IMR-90 (cell line): ENCODE measurements around the gene STAC2. TPM values are rescaled to one million over a fixed set of nuclear protein-coding genes. Genes with fewer than 3 reads are reported as not detected.

Experiments
- ATAC-seq: fragments of 200-7000 bp; cut with Tn5 transposase; 2 replicates; pipeline ENCODE4 v1.9.1; 2020; ENCODE audit warnings: low read depth, mild to moderate bottlenecking, moderate library complexity
- BruUV-seq: library from RNA; stranded (reverse); fragments of 400-500 nt; replicated peaks from 2 replicates; lab custom pipeline; 2021; lab: Mats Ljungman, UMichigan
- CTCF ChIA-PET: fragments of 300-600 bp; formaldehyde crosslinking; extraction: SDS; loops from one replicate; lab custom pipeline; 2021; ENCODE audit warnings: antibody characterized with exemption; lab: Yijun Ruan, JAX
- POLR2A ChIA-PET: fragments of 300-600 bp; sonication (Branson Sonifier 250); formaldehyde crosslinking; loops from one replicate; lab custom pipeline; 2022; ENCODE audit warnings: antibody characterized with exemption; ENCODE audit not compliant: unreplicated experiment; lab: Charles Lee
- DNase-seq: peaks from one replicate; pipeline ENCODE4 v3.0.0; 2013
- H2AFZ ChIP-seq: replicated peaks from 2 replicates; pipeline ENCODE3; 2013; ENCODE audit warnings: low read length, mild to moderate bottlenecking; ENCODE audit not compliant: poor library complexity
- H2AK5ac ChIP-seq: 2 replicates; pipeline ENCODE4 v1.6.1; 2013; ENCODE audit warnings: low read depth, low read length, inconsistent platforms
- H2AK9ac ChIP-seq: replicated peaks from 2 replicates; pipeline ENCODE3; 2013; ENCODE audit warnings: mild to moderate bottlenecking, low read depth, low read length, moderate library complexity; ENCODE audit not compliant: poor library complexity
- H2BK120ac ChIP-seq: 2 replicates; pipeline ENCODE4 v1.6.1; 2013; ENCODE audit warnings: low read depth, low read length, inconsistent platforms
- H2BK15ac ChIP-seq: 3 replicates; pipeline ENCODE4 v1.6.1; 2013; ENCODE audit warnings: low read depth, low read length, inconsistent platforms
- H2BK20ac ChIP-seq: 2 replicates; pipeline ENCODE4 v1.6.1; 2013; ENCODE audit warnings: low read depth, mild to moderate bottlenecking, inconsistent platforms, low read length, moderate library complexity
- H2BK5ac ChIP-seq: 2 replicates; pipeline ENCODE4 v1.6.1; 2013; ENCODE audit warnings: mild to moderate bottlenecking, low read depth, low read length, inconsistent platforms; ENCODE audit not compliant: poor library complexity, severe bottlenecking
- H3K14ac ChIP-seq: replicated peaks from 2 replicates; pipeline ENCODE4 v1.6.1; 2013; ENCODE audit warnings: low read depth, low read length, inconsistent platforms
- H3K18ac ChIP-seq: 2 replicates; pipeline ENCODE4 v1.6.1; 2013; ENCODE audit warnings: low read depth, low read length, control low read depth
- H3K23ac ChIP-seq: 2 replicates; pipeline ENCODE4 v1.6.1; 2013; ENCODE audit warnings: low read depth, low read length, inconsistent platforms
- H3K27ac ChIP-seq: 2 replicates; pipeline ENCODE4 v1.5.1; 2013; ENCODE audit warnings: mild to moderate bottlenecking, control low read depth, low read length; ENCODE audit not compliant: insufficient read depth
- H3K27me3 ChIP-seq: 2 replicates; pipeline ENCODE4 v1.6.1; 2013; ENCODE audit warnings: low read length; ENCODE audit not compliant: control insufficient read depth, insufficient read depth
- H3K36me3 ChIP-seq: 2 replicates; pipeline ENCODE4 v1.6.1; 2013; ENCODE audit warnings: low read length, mixed read lengths; ENCODE audit not compliant: control insufficient read depth, insufficient read depth
- H3K4ac ChIP-seq: 2 replicates; pipeline ENCODE4 v1.6.1; 2013; ENCODE audit warnings: low read depth, low read length, inconsistent platforms
- H3K4me1 ChIP-seq: 2 replicates; pipeline ENCODE4 v1.6.1; 2013; ENCODE audit warnings: low read length, mixed read lengths; ENCODE audit not compliant: control insufficient read depth, insufficient read depth
- H3K4me2 ChIP-seq: 2 replicates; pipeline ENCODE4 v1.6.1; 2013; ENCODE audit warnings: low read depth, mild to moderate bottlenecking, control low read depth, low read length, moderate library complexity
- H3K4me3 ChIP-seq: 2 replicates; pipeline ENCODE4 v1.5.1; 2013; ENCODE audit warnings: low read depth, mild to moderate bottlenecking, control low read depth, low read length, moderate library complexity; ENCODE audit not compliant: insufficient read depth
- H3K56ac ChIP-seq: 2 replicates; pipeline ENCODE4 v1.6.1; 2013; ENCODE audit warnings: low read length, inconsistent platforms; ENCODE audit not compliant: insufficient read depth; ENCODE audit errors: extremely low read depth
- H3K79me1 ChIP-seq, 2 experiments: 2 replicates each; pipeline ENCODE4 v1.6.1; 2013; ENCODE audit warnings: low read length in 2 of 2, inconsistent platforms in 1 of 2, low read depth in 1 of 2
- H3K9ac ChIP-seq: 2 replicates; pipeline ENCODE4 v1.6.1; 2013; ENCODE audit warnings: low read depth, low read length, control low read depth
- H3K9me1 ChIP-seq: 2 replicates; pipeline ENCODE4 v1.6.1; 2013; ENCODE audit warnings: low read length, inconsistent platforms; ENCODE audit not compliant: insufficient read depth
- H3K9me3 ChIP-seq: 2 replicates; pipeline ENCODE4 v1.6.1; 2013; ENCODE audit warnings: low read length; ENCODE audit not compliant: control insufficient read depth, insufficient read depth
- H4K20me1 ChIP-seq: 2 replicates; pipeline ENCODE4 v1.6.1; 2013; ENCODE audit warnings: low read length, inconsistent platforms; ENCODE audit not compliant: insufficient read depth
- H4K5ac ChIP-seq: 2 replicates; pipeline ENCODE4 v1.6.1; 2013; ENCODE audit warnings: mild to moderate bottlenecking, low read depth, low read length, control low read depth
- H4K8ac ChIP-seq, 2 experiments: 2 replicates each; pipeline ENCODE4 v1.6.1; 2013; ENCODE audit warnings: low read depth in 2 of 2, low read length in 2 of 2, control low read depth in 1 of 2, inconsistent platforms in 1 of 2
- H4K91ac ChIP-seq: 2 replicates; pipeline ENCODE4 v1.6.1; 2013; ENCODE audit warnings: low read depth, low read length, inconsistent platforms; ENCODE audit not compliant: insufficient read depth
- CEBPB ChIP-seq: IDR thresholded peaks from 2 replicates; pipeline ENCODE4 v1.6.1; 2012; ENCODE audit warnings: low read depth, low read length, improper control_type of control experiment
- CTCF ChIP-seq: conservative IDR thresholded peaks from 2 replicates; pipeline ENCODE4 v1.5.1; 2012; ENCODE audit warnings: mild to moderate bottlenecking, low read depth, low read length, improper control_type of control experiment
- ELK1 ChIP-seq: fragments of 150-350 bp; IDR thresholded peaks from 2 replicates; pipeline ENCODE4 v1.6.1; 2016; ENCODE audit warnings: low read depth, mild to moderate bottlenecking, low read length, moderate library complexity, borderline replicate concordance
- FOS ChIP-seq: fragments of 150-350 bp; IDR thresholded peaks from 2 replicates; pipeline ENCODE4 v1.6.1; 2016; ENCODE audit warnings: low read depth, low read length
- MAZ ChIP-seq: IDR thresholded peaks from 2 replicates; pipeline ENCODE4 v1.6.1; 2012; ENCODE audit warnings: low read depth, mild to moderate bottlenecking, low read length, improper control_type of control experiment, moderate library complexity, borderline replicate concordance
- NFE2L2 ChIP-seq: fragments of 150-350 bp; IDR thresholded peaks from 2 replicates; pipeline ENCODE4 v1.6.1; 2016; ENCODE audit warnings: low read depth, mild to moderate bottlenecking, low read length
- POLR2A ChIP-seq: IDR thresholded peaks from 2 replicates; pipeline ENCODE4 v1.6.1; 2012; ENCODE audit warnings: mild to moderate bottlenecking, low read depth, low read length
- WGBS, 2 experiments: methylation state at CpG; one replicate each; pipeline versions ENCODE4 v1.1.5 to v1.1.7; 2013; ENCODE audit warnings: missing lambda C conversion rate in 2 of 2; ENCODE audit not compliant: insufficient read length in 1 of 2; ENCODE audit errors: extremely low coverage in 2 of 2; 5-methylcytosine and 5-hydroxymethylcytosine counted together
- dilution Hi-C: fragments of 300-500 bp; cut with HindIII; formaldehyde crosslinking; loops from one replicate; pipeline ENCODE4 v1.14.3; 2018; ENCODE audit warnings: low sequenced_read_pairs; ENCODE audit not compliant: unreplicated experiment
- in situ Hi-C: fragments of 300-500 bp; cut with MboI; formaldehyde crosslinking; loops from 3 replicates; pipeline ENCODE4 v1.14.3; 2019; ENCODE audit warnings: low sequenced_read_pairs, inconsistent platforms, mixed read lengths
- intact Hi-C: fragments of 100-400 bp; cut with micrococcal nuclease; formaldehyde crosslinking; loops from 2 replicates; pipeline ENCODE4 v1.10.0; 2022
- polyA plus RNA-seq, 3 experiments: library from polyadenylated mRNA; depleted of rRNA; stranded (reverse); fragments of >200 nt; gene quantifications; 2 replicates each; pipeline ENCODE4 v1.2.3, GENCODE V29; 2012; ENCODE audit warnings: low replicate concordance in 1 of 3
- total RNA-seq: library from RNA; depleted of rRNA; stranded (reverse); fragments of >200 nt; gene quantifications from 2 replicates; pipeline ENCODE4 v1.2.3, GENCODE V29; 2012

Gene STAC2
- total and polyA plus RNA-seq, 2 of the 4 experiments (the other 2 are of a cell fraction): 0.02 TPM; not detected in 1

- ATAC-seq (no peak), DNase-seq (no peak)
- H3K4me3 ChIP-seq: peak overlapping the region; percentile 88; the same call in 1 of the 2 replicates
- H3K18ac ChIP-seq: no peak overlapping the region
- no peak overlapping the region for H3K23ac ChIP-seq
- no peak overlapping the region for H2BK15ac ChIP-seq
- no CpG with 5 or more reads among the region's 4 CpGs for WGBS, 2 experiments
- H3K9ac ChIP-seq: 0 out of 2 replicates have a peak overlapping the region, but pooled peaks have one; percentile 37
- peak overlapping the region; percentile 53 for H2BK5ac ChIP-seq
- intact Hi-C loops: no loop called here
- H4K8ac ChIP-seq: peak overlapping the region; percentile 65 to 66; a peak in 3 of 4 replicates
- peak overlapping the region; percentile 77 for H4K5ac ChIP-seq
- H3K9me3 ChIP-seq: no peaks in the 10 kb centered on the region
- H2BK20ac ChIP-seq: no peak overlapping the region
- peak overlapping the region; percentile 18; the same call in 1 of the 2 replicates for H2BK120ac ChIP-seq
- peaks cover 36% of the 10 kb centered on the region for H4K20me1 ChIP-seq
- H3K4me2 ChIP-seq: peak overlapping the region; percentile 78
- no peak overlapping the region; the same call in 1 of the 2 replicates for H3K14ac ChIP-seq
- ChIA-PET CTCF (no interaction called here), POLR2A (no interaction called here)
- no peaks in the 10 kb centered on the region for H3K27me3 ChIP-seq
- H3K9me1 ChIP-seq: peaks cover 23% of the 10 kb centered on the region
- peak overlapping the region; percentile 66; the same call in 1 of the 2 replicates for H4K91ac ChIP-seq
- H3K4me1 ChIP-seq: peaks cover 23% of the 10 kb centered on the region
- H3K36me3 ChIP-seq: peaks cover 28% of the 10 kb centered on the region
- H2AFZ ChIP-seq: peak overlapping the region; percentile 92
- peak overlapping the region; percentile 69 for H3K27ac ChIP-seq
- in situ Hi-C loops: no loop called here
- no peak overlapping the region; the same call in 1 of the 2 replicates for H3K56ac ChIP-seq
- peak overlapping the region; percentile 89 for H2AK9ac ChIP-seq
- peak overlapping the region; percentile 76 for H2AK5ac ChIP-seq
- peaks cover 48 to 79% of the 10 kb centered on the region in 2 experiments for H3K79me1 ChIP-seq
- BruUV-seq: no TSS peak
- TF ChIP-seq MAZ: no peak
- no peak for TF ChIP-seq ELK1
- no peak for TF ChIP-seq NFE2L2
- TF ChIP-seq POLR2A: no peak
- no peak for TF ChIP-seq FOS
- TF ChIP-seq CTCF: no peak
- TF ChIP-seq CEBPB: peak; percentile 82
- dilution Hi-C loops: no loop called here
- H3K4ac ChIP-seq: peak overlapping the region; percentile 63
Measured at GRCh38 chr17:39198186-39198566, 27.6 kb downstream of the STAC2 start.
